Stimulated activated CD4-positive, alpha-beta T cell treated with anti-CD3 and anti-CD28 coated beads, Interleukin-2, amount 100 ng/mL, for 24 hours (primary cell): ENCODE data around the gene SELENOS.

Experiments used
- DNase-seq, 2 donors: peaks; one replicate each; pipeline ENCODE4 v3.0.0-alpha.2; 2020

SELENOS gene

GRCh38 chr15:101277038-101277822 lies at the start of gene SELENOS:
TSS of gene SELENOS (minus strand) at chr15:101277485. CDS start at chr15:101277417, 68 bp downstream.
- DNase-seq, result peak; percentile 93 to 95

GRCh38 chr15:101326462-101327146 lies 49.3 kb upstream of the SELENOS start:
- no peak for DNase-seq

- no peak for DNase-seq
These were observed 48.7 kb upstream of the SELENOS start for GRCh38 chr15:101326026-101326315.

GRCh38 chr15:101325263-101326025 lies 48.2 kb upstream of the SELENOS start:
- DNase-seq, result no peak

GRCh38 chr15:101324524-101325177 lies 47.4 kb upstream of the SELENOS start:
- DNase-seq, result no peak

GRCh38 chr15:101323793-101324523 lies 46.7 kb upstream of the SELENOS start:
- no peak for DNase-seq

- no peak for DNase-seq
These were observed 45.7 kb upstream of the SELENOS start for GRCh38 chr15:101322854-101323477.

- DNase-seq, result no peak
These were observed 44.9 kb upstream of the SELENOS start for GRCh38 chr15:101322016-101322695.

- peak; percentile 48 to 62 for DNase-seq
These were observed 43.3 kb upstream of the SELENOS start for GRCh38 chr15:101320501-101321052.

- no peak for DNase-seq
These were observed 41.6 kb upstream of the SELENOS start for GRCh38 chr15:101318839-101319238.

- no peak for DNase-seq
These were observed 41.0 kb upstream of the SELENOS start for GRCh38 chr15:101318147-101318819.

- DNase-seq, result no peak
These were observed 40.1 kb upstream of the SELENOS start for GRCh38 chr15:101317336-101317872.

- DNase-seq, result no peak
These were observed 39.2 kb upstream of the SELENOS start for GRCh38 chr15:101316529-101316928.

- DNase-seq, result no peak
These were observed 38.5 kb upstream of the SELENOS start for GRCh38 chr15:101315736-101316135.

GRCh38 chr15:101314336-101315125 lies 37.2 kb upstream of the SELENOS start:
- no peak for DNase-seq

- no peak for DNase-seq
These were observed 35.9 kb upstream of the SELENOS start for GRCh38 chr15:101313041-101313761.

GRCh38 chr15:101310508-101310907 lies 33.2 kb upstream of the SELENOS start:
- no peak for DNase-seq

- DNase-seq, result no peak
These were observed 32.8 kb upstream of the SELENOS start for GRCh38 chr15:101310161-101310480.
